Parathyroid adenoma (tissue), 2 donors: ENCODE data around the gene CLASP2.
"Not testable (repeated sequence)": the region's sequence is repeated elsewhere in the genome, so short reads cannot be mapped to it uniquely, and the experiment has no call there.

ENCODE experiments used
- H2AFZ ChIP-seq: fragments of 300-600 bp; sonication (generic); one replicate; pipeline ENCODE4 v1.7.0; 2017; ENCODE audit warnings: antibody characterized with exemption, mild to moderate bottlenecking
- H3K27ac ChIP-seq: fragments of 300-600 bp; sonication (generic); one replicate; pipeline ENCODE4 v1.7.0; 2017
- H3K27me3 ChIP-seq: fragments of 300-600 bp; sonication (generic); one replicate; pipeline ENCODE4 v1.7.0; 2017; ENCODE audit warnings: low read length; ENCODE audit not compliant: control insufficient read depth, insufficient read depth
- H3K36me3 ChIP-seq: fragments of 300-600 bp; sonication (generic); one replicate; pipeline ENCODE4 v1.7.0; 2017; ENCODE audit warnings: low read length; ENCODE audit not compliant: control insufficient read depth, insufficient read depth
- H3K4me1 ChIP-seq: fragments of 300-600 bp; sonication (generic); one replicate; pipeline ENCODE4 v1.7.0; 2017; ENCODE audit warnings: control low read depth
- H3K4me2 ChIP-seq: fragments of 300-600 bp; sonication (generic); one replicate; pipeline ENCODE4 v1.7.0; 2017; ENCODE audit warnings: low read length
- H3K4me3 ChIP-seq: fragments of 300-600 bp; sonication (generic); one replicate; pipeline ENCODE4 v1.7.0; 2017; ENCODE audit warnings: low read depth, low read length
- H3K79me2 ChIP-seq: fragments of 300-600 bp; sonication (generic); one replicate; pipeline ENCODE4 v1.7.0; 2017; ENCODE audit warnings: control low read depth
- H3K9ac ChIP-seq: fragments of 300-600 bp; sonication (generic); one replicate; pipeline ENCODE4 v1.7.0; 2017; ENCODE audit warnings: mild to moderate bottlenecking
- H3K9me3 ChIP-seq: fragments of 300-600 bp; sonication (generic); one replicate; pipeline ENCODE4 v1.7.0; 2017; ENCODE audit warnings: low read length; ENCODE audit not compliant: control insufficient read depth
- CTCF ChIP-seq: fragments of 300-600 bp; sonication (generic); IDR thresholded peaks from one replicate; pipeline ENCODE4 v1.7.0; 2017; ENCODE audit warnings: antibody characterized with exemption, mild to moderate bottlenecking
- donor health status: primary hyperparathyroidism.

Gene CLASP2

GRCh38 chr3:33717866-33718594 lies at the start of gene CLASP2:
Gene CLASP2, minus strand, starts transcription at chr3:33718254. Its CDS starts 252 bp downstream, at chr3:33718002.
- H3K9ac ChIP-seq: peak within 1 kb of the TSS; percentile 70
- H3K4me1 ChIP-seq: peaks cover 5% of the 10 kb centered on the region
- H2AFZ ChIP-seq: peak within 1 kb of the TSS; percentile 97
- TF ChIP-seq CTCF: peak; percentile 20
- peak within 1 kb of the TSS; percentile 69 for H3K4me2 ChIP-seq
- peaks cover 19% of the 10 kb centered on the region for H3K79me2 ChIP-seq
- H3K27me3 ChIP-seq: no peaks in the 10 kb centered on the region
- no peaks in the 10 kb centered on the region for H3K9me3 ChIP-seq
- H3K36me3 ChIP-seq: no peaks in the 10 kb centered on the region
- peak within 1 kb of the TSS; percentile 89 for H3K27ac ChIP-seq
- peak within 1 kb of the TSS; percentile 68 for H3K4me3 ChIP-seq

GRCh38 chr3:33758864-33759263 lies 40.8 kb upstream of the CLASP2 start:
- H3K27ac ChIP-seq: no peak overlapping the region
- H3K4me1 ChIP-seq: no peaks in the 10 kb centered on the region
- H2AFZ ChIP-seq: no peak overlapping the region
- H3K4me2 ChIP-seq: no peak overlapping the region
- TF ChIP-seq CTCF: no peak
- no peaks in the 10 kb centered on the region for H3K36me3 ChIP-seq
- H3K27me3 ChIP-seq: no peaks in the 10 kb centered on the region
- no peaks in the 10 kb centered on the region for H3K9me3 ChIP-seq
- no peaks in the 10 kb centered on the region for H3K79me2 ChIP-seq
- H3K9ac ChIP-seq: no peak overlapping the region
- no peak overlapping the region for H3K4me3 ChIP-seq

- no peaks in the 10 kb centered on the region for H3K4me1 ChIP-seq
- H2AFZ ChIP-seq: no peak overlapping the region
- no peaks in the 10 kb centered on the region for H3K36me3 ChIP-seq
- no peaks in the 10 kb centered on the region for H3K79me2 ChIP-seq
- no peaks in the 10 kb centered on the region for H3K9me3 ChIP-seq
- no peaks in the 10 kb centered on the region for H3K27me3 ChIP-seq
- no peak overlapping the region for H3K4me2 ChIP-seq
- H3K4me3 ChIP-seq: no peak overlapping the region
- H3K27ac ChIP-seq: no peak overlapping the region
- no peak overlapping the region for H3K9ac ChIP-seq
- no peak for TF ChIP-seq CTCF
Observed at GRCh38 chr3:33758281-33758680, 40.2 kb upstream of the CLASP2 start.

- H3K9me3 ChIP-seq, H2AFZ ChIP-seq, H3K27me3 ChIP-seq, H3K27ac ChIP-seq, H3K79me2 ChIP-seq, H3K4me2 ChIP-seq, H3K4me1 ChIP-seq, H3K36me3 ChIP-seq, H3K9ac ChIP-seq, H3K4me3 ChIP-seq: not testable (repeated sequence)
Observed at GRCh38 chr3:33754391-33754790, 36.3 kb upstream of the CLASP2 start.

- no peak overlapping the region for H2AFZ ChIP-seq
- no peaks in the 10 kb centered on the region for H3K27me3 ChIP-seq
- no peak overlapping the region for H3K4me2 ChIP-seq
- H3K4me1 ChIP-seq: no peaks in the 10 kb centered on the region
- H3K9me3 ChIP-seq: no peaks in the 10 kb centered on the region
- H3K9ac ChIP-seq: no peak overlapping the region
- no peak overlapping the region for H3K27ac ChIP-seq
- no peaks in the 10 kb centered on the region for H3K79me2 ChIP-seq
- H3K36me3 ChIP-seq: no peaks in the 10 kb centered on the region
- TF ChIP-seq CTCF: no peak
- no peak overlapping the region for H3K4me3 ChIP-seq
Observed at GRCh38 chr3:33751336-33751735, 33.3 kb upstream of the CLASP2 start.
